ENCODE data around the gene FAM47E.
"Not testable (repeated sequence)": the region's sequence is repeated elsewhere in the genome, so short reads cannot be mapped to it uniquely, and the experiment has no call there.

FAM47E gene

DNA sequence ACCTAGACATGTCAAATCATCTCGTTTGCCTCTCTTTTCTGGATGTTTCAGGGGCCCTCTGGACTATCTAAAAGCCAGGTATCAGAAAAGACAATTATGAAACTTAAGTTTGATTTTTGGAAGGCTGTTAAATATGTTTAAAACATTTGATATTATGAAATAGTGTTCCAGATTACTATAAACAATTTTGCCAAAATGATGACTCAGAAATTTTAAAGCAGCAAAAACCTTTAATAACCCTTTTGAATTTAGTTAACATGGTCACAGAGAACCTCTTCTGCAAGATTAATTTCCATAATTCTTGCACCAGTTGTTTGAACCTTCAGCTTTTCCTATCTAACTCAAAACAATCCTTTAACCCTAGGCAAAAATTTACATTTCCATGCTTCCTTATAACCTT, 18.8 kb upstream of the FAM47E start:
- DNase-seq, result no peak

DNA sequence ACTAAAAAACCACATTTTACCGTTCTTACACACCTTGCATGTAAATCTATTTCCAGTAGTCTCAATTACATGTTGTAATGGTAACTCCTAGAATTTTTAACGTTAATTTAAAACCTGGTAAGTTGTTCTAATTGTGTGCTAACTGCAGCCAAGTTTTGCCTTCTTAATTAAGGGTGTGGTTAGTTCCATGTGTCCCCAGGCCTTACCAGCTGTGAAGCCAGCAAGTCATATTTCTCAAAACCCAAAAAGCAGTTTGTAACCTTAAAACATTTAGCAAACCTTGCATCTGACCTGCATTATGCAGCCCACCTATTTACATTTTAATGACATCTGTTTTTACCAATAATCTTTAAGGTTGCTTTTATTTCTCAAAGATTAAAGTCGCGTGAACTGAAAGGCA, 18.4 kb upstream of the FAM47E start:
- DNase-seq, result no peak

DNA sequence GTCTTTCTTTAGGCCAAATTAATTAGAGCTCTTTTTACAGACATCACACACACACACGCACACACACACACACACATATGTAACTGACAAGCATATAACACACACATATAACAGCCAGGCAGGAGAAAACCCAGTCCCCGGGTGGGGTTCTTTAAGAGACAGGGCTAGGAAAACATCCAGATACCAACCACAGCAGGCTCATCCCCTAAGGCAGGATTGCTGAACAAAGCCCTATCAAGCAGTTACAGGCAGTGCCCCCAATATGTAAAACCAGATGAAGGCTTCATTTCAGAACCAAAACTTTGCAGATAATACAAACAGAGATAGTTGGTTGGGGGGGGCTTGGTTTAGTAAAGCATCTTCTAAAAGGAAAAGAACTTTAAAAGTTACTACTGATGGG, 18.0 kb upstream of the FAM47E start:
- DNase-seq, result no peak

DNA sequence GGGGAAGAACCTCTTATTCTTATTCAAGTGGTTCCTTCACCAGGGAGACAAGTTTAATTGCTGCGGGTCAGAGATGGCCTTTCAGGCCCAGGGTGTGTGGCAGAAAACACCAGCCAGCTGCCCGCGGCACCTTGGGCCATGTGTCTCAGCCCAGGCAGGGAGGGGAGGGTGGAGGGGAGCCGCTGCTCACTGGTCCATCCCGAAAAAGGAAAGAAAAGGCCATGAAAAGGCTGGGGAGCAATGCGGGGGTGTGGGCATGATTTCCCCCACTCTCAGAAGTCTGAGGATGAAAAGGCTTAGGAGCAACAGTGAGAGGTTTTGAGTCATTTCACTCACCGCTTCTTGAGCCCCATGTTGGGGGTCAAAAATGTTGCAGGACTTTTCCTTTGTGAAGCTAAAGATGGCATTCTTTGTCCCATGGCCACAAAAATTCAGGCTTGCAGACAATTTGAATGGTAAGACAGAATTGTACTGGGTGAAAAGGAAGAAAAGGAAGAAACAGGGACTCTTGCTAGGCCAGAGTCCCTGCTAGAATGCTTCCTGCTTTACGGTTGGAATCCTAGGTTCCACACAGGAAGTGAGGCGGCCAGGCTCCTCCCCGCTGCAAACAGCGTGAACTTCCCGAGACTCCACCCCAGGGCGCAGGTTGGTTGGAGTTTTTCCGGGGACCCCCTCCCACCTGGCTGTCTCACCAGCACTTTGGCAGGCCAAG, 17.4 kb upstream of the FAM47E start:
- no peak for DNase-seq

DNA sequence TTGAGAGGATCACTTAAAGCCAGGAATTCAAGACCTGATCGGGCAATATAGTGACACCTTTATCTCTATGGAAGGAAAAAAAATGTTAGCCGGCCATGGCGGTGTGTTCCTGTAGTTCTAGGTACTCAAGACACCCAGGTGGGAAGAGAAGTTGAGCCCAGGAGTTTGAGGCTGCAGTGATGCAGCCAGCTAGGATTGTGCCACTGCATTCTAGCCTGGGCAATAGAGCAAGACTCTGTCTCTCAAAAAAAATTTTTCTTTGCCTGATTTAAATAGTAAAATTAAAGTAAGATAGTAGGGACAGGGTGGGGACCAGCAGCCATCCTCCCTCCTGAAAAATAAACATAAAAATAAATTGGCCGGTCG, 16.9 kb upstream of the FAM47E start:
- no peak for DNase-seq

DNA sequence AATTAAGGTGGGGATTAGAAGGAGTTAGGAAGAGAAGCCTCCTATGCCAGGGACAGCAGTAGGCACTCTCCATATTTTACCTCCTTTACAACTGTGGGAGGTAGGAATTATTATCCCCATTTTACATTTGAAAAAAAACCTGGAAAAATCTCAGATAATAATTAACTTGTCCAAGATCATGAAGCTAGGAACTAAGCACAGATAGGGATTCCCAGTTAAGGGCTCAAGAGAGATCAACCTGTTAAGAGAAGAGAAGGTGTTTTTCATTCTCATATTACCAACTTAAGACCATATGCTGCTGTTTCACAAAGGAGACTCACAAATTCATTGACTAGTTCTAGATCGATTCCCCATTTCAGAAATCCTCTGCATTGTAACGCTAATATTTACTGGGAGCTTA, 16.1 kb upstream of the FAM47E start:
- DNase-seq, result no peak

DNA sequence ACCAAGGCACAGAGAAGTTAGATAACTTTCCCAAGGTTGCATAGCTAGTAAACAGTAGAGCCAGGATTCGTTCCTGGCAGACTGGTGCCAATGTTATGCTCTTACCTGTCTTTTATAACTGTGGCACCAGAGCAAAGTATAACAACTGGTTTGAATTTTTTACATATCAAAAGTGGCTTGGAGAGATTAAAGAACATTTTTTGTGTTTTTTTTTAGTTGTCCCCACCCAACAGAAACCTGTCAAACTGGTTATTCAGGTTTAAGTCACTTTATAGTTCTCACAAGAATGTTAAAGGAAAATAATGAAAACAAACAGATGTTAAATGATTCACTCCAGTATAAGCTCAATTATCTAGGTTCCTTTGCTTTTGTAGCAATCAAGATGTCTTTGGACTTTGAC, 15.6 kb upstream of the FAM47E start:
- no peak for DNase-seq

DNA sequence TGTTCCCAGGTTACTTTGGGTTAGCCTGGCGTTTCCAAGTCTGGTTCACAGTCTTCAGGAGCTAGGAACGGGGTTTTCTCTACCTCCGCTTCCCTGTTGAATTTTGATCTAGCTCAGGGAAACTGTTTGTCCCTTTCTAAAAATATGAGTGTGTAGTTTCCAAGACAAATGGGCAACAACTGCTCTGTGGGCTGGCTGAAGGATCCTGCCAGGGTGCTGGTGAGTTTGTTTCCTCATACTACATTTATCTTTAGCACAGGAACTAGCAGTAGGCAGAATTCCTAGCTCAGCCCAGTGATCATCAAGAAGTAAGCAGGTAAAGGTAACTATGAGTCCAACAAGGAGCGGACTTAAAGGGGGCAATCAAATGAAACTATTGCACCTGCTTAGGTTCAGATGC, 13.3 kb upstream of the FAM47E start:
- no peak for DNase-seq

DNA sequence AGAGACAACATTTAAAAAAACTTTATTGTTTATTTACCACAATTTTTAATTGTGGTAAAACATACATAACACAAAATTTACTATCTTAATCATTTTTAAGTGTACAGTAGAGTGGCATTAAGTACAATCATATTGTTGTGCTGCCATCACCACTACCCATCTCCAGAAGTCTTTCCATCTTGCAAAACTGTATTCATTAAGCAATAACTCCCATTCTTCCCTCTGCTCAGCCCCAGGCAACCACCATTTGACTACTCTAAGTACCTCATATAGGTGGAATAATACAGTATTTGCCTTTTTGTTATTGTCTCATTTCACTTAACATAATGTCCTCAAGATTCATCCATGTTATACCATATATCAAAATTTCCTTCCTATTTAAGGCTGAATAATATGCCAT, 12.8 kb upstream of the FAM47E start:
- DNase-seq, result no peak

DNA sequence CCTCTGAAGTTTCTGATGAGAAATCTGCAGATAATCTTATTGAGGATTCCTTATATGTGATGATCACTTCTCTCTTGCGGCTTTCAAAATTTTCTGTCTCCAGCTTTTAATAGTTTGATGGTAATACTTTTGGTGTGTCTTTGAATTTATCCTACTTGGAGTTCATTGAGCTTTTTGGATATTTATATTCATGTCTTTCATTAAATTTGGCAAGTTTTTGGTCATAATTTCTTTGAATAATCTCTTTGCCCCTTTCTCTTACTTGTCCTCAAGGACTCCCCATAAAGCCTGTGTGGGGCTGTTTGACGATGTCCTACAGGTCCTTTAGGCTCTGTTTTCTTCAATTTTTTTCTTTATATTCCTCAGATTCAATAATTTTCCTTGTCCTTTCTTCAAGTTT, 11.3 kb upstream of the FAM47E start:
- no peak for DNase-seq

DNA sequence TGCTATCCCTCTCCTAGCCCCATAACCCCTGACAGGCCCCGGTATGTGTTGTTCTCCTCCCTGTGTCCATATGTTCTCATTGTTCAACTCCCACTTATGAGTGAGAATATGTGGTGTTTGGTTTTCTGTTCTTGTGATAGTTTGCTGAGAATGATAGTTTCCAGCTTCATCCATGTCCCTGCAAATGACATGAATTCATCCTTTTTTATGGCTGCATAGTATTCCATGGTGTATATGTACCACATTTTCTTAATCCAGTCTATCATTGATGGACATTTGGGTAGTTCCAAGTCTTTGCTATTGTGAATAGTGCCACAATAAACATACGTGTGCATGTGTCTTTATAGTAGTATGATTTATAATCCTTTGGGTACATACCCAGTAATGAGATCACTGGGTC, 7.6 kb upstream of the FAM47E start:
- not testable (repeated sequence) for DNase-seq

DNA sequence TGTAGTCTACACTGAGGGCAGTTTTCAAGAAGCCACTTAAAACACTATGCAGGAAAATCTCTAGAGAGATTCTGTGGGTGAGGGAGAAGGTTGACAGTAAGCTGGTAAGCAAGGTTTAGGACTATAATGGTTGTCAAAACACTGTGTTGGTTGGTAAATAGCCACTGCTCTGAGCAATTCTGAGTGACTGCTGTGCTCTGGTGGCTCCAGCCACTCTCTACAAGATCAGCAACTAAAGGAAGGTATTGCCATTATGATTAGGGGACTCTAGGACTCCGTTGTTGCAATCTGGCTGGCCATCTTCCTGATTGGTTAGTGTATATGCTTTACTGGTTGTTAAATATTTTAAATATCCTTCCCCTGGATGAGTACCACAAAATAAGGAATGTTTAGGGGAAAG, 5.5 kb upstream of the FAM47E start:
- no peak for DNase-seq

DNA sequence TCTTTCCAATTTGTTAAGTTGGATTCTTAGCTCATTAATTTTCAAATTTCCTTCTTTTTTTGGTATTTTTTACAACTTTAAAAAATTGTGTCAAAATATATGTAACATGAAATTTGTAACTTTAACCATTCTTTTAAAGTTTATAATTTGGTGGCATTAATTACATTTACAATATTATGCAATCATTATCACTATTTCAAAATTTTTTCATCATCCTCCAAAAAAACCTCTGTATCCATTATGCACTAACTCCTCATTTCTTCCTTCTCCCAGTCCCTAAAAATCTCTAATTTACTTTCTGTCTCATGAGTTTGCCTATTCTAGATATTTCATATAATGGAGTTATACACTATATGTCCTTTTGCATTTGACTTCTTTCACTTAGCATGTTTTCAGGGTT, 4.7 kb upstream of the FAM47E start:
- no peak for DNase-seq

DNA sequence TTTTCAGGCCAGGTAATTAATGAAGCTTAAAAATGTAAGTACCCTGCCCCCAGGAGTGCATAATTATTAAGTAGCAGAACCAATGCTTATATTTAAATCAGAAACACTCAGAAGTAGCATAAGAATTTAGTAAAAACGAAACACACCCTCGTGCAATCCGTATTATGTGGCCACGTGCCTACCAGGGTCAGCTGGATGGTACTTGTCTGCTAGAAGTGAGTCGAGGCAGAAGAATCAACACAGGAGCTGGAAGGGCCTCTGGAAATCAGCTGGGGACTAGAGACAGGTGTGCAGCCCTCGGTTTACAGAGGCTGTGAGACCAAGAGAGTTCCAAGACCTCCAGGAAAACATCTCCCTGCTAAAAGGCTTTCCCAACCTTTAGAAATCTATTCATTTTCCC, 559 bp upstream of the FAM47E start:
- no peak for DNase-seq

DNA sequence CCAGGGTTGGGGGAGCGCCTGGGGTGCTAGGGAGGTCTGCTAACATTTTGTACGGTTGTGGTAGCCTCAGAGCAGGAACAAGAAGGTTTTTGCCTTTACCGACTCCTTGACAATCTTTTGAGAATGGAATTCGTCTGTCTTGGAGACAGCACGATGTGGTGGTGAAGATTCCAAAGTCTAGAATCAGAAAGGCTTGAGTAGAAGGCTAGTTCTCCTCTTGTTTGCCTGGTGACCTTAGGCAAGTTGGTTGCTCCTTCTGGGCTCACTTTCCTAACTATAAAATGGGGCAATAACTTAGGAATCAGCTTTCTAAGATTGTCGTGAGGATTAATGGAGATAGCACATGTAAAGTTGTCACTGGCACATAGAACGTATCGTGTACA, 741 bp downstream of the FAM47E start:
- no peak for DNase-seq

DNA sequence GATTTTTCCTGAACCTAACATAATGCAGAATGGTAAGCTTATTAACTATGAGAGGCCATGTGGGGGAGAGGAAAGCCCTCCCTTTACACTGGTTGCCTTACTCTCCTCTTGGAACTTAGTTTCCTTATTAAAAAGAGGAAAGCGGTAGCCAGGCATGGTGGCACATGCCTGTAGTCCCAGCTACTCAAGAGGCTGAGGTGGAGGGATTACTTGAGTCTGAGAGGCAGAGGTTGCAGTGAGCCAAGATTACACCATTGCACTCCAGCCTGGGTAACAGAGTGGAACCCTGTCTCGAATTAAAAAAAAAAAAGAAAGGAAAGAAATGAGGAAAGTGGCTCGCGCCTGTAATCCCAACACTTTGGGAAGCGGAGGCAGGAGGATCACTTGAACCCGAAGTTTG, 2.0 kb downstream of the FAM47E start:
- DNase-seq, result no peak

DNA sequence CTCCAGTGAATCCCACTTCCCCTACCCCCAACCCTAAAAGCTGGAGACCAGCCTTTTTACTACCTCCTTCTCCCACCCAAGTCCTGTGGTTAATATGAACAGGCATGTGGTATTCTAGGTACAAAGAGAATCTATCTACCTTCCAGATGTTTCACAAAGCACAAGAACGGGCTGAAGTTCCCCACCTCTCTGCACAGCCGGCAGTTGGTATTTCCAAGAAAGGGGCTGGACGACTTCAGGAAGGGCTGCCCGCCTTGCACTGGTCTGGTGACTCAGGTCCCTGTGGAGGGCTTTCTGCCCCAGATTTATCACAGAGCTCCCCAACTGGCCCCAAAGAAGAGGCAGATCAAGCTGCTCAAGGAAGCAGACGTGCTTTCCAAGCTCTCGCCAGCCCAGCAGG, 4.5 kb downstream of the FAM47E start:
- DNase-seq, result peak in 1 of 2 donors; percentile 5

DNA sequence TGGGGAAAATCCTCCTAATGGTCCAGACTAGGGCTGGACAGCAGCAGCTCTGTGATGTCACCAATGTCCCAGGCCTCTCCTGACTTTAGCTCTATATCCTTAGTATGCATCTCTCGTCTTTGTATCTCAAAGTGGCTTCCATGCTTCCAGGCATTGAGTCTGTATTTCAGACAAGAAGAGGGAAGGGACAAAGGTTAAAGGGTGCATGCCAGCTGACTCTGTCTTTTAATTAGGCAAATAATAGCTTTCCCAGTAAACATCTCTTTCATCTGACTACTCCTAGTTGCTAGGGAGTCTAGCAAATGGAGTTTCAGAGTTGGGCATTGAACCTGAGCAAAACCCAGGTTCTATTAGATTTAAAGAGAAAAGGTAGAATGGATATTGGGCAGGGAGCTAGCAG, 5.4 kb downstream of the FAM47E start:
- DNase-seq, result no peak

DNA sequence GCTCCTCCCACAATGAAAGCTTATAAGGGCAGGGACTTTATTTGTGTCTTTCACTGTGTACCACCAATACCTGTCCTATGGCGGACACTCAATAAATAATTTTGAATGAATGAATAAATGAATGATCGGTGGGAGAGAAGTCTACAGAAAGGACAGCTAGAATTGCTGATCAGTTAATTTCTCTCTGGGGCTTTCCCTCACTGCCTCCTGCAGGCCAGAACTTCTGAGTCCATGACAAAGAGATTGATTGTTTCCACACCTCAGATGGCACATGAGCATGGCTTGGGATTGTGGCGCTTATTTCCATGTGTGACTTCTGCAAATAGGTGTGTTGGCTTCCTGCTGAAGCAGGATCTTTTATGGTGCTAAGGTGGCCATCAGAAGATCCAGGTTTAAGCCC, 6.3 kb downstream of the FAM47E start:
- DNase-seq, result no peak

DNA sequence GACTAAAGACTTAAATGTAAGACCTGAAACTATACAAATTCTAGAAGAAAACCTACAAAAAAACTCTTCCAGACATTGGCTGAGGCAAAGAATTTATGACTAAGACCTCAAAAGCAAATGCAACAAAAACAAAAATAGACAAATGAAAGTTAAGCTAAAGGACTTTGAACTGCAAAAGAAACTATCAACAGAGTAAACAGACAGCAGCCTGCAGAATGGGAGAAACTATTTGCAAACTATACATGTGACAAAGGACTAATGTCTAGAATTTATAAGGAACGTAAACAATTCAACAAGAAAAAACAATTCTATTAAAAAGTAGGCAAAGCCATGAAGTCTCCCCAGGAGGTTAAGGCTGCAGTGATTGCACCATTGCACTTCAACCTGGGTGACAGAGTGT, 9.1 kb downstream of the FAM47E start:
- DNase-seq, result no peak

DNA sequence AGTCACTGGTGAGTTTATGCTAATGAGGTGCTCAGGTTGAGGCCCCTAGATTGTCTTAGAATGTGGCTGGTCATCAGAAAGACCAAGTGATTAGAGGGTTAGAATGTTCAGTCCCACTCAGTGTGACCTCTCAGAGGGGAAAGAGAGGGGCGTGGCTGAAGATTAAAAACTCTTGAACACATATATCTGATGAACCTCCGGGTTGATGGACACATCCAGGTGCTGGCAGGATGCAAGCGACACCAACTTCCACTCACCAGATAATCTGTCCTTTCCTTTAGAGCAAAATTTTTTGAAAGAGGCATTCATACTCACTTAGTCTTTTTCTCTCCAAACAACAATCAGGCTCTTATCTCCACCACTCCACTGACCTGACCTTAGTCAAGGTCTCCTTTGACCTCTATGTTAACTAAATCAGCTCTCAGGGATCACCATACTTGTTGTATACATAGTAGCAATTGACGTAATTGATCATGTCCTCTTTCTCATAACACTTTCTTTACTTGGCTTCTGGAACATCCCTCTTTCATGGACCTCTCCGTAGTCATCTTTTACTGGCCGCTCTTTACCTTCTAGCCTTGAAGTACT, 14.2 kb downstream of the FAM47E start:
- no peak for DNase-seq

DNA sequence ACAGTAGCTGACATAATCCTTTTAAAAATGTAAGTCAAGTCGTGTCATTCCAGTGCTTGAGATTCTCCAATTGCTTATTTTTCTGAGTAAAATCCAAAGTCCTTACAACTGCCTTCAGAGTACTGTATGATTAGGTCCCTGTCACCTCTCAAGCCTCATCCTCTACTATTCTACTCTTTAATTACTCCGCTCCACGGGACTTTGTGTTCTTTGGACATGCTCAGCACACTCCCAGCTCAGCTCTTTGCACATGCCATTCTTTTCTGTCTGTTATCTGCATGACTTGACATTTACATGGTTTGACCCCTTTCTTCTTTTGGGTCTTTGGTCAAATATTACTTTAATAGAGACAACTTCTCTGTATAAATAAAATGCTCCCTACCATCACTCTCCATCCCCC, 15.1 kb downstream of the FAM47E start:
- no peak for DNase-seq

DNA sequence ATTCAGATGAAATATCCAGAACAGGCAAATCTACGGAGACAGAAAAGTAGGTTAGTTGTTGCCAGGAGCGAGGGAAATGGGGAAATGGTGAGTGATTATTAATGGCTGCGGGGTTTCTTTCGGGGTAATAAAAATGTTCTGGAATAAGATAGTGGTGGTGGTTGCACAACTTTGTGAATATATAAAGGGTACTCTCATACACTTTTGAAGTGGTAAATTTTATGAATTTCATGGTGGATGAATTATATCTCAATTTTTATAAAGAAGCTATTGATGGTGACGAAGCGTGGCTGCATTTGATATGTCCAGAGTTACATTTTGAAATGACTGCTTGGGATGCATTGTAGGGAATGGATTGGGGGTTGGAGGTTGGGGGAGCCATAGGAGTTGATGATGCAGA, 16.3 kb downstream of the FAM47E start:
- no peak for DNase-seq

DNA sequence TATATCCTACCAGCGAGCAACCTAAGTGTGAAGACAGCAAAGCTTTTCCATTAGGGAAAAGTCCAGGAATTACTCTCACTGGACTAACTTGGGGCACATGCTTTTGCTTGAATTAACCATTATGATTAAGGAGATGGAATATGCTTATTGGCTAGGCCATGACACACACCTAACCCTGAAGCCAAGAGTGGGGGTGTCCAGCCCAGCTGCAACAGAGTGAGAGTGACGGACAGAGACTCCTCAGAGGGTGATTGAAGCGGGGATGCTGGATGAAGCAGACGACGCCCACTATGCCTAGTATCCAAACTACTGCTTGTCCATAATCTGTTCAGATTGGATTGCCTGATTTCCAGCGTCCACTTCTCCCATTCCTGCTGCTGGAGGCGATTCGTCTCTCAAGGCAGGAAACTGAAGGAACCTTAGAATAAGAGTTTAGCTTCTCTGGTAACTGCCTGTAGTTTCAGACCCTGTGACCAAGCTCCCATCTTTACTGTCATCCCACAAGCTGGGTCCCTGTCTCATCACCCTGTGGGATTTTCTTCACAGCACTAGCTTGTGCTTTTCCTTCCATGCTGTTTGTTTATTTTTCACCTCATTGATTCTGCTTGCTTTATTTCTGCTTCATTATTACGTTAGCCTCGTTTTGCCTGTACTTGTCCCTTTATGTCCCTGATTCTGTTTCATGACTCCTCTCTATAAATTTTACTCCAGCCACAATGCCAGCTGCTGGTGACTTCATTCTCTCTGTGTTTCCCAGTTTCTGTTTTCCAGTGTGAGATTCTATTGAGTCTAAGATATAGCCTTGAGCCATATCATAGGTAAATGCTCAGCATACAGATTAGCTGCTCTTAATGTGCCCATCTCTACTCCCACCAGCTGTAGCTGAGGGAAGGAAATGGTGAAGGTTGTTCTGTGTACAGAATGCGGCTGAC, 19.0 kb downstream of the FAM47E start:
- DNase-seq, result no peak
